NK-92 (cell line): Measurements from ENCODE around the gene ZBTB44.
"Not testable (repeated sequence)": the region's sequence is repeated elsewhere in the genome, so short reads cannot be mapped to it uniquely, and the experiment has no call there.

Source experiments
- DNase-seq: peaks from one replicate; lab custom pipeline; 2025; ENCODE audit not compliant: unreplicated experiment; lab: John Stamatoyannopoulos, UW

ZBTB44 gene

GRCh38 chr11:130313383-130314183 is 1.1 kb downstream of the ZBTB44 start:
- DNase-seq: no peak

GRCh38 chr11:130312046-130312445 is 2.7 kb downstream of the ZBTB44 start:
- DNase-seq: no peak

GRCh38 chr11:130310622-130311021 is 4.1 kb downstream of the ZBTB44 start:
- no peak for DNase-seq

- no peak for DNase-seq
These were observed 5.8 kb downstream of the ZBTB44 start for GRCh38 chr11:130308886-130309285.

- DNase-seq: no peak
These were observed 6.7 kb downstream of the ZBTB44 start for GRCh38 chr11:130308059-130308458.

GRCh38 chr11:130304651-130305050 is 10.1 kb downstream of the ZBTB44 start:
- no peak for DNase-seq

- no peak for DNase-seq
These were observed 13.7 kb downstream of the ZBTB44 start for GRCh38 chr11:130301002-130301401.

GRCh38 chr11:130300567-130300966 is 14.2 kb downstream of the ZBTB44 start:
- DNase-seq: no peak

- no peak for DNase-seq
These were observed 14.7 kb downstream of the ZBTB44 start for GRCh38 chr11:130299978-130300377.

- DNase-seq: no peak
These were observed 19.1 kb downstream of the ZBTB44 start for GRCh38 chr11:130295657-130296056.

- DNase-seq: no peak
These were observed 32.6 kb downstream of the ZBTB44 start for GRCh38 chr11:130282111-130282510.

- DNase-seq: not testable (repeated sequence)
These were observed 33.4 kb downstream of the ZBTB44 start for GRCh38 chr11:130281341-130281740.

- DNase-seq: no peak
These were observed 34.7 kb downstream of the ZBTB44 start for GRCh38 chr11:130279989-130280388.

- DNase-seq: no peak
These were observed 36.0 kb downstream of the ZBTB44 start for GRCh38 chr11:130278745-130279144.

- DNase-seq: no peak
These were observed 36.6 kb downstream of the ZBTB44 start for GRCh38 chr11:130278151-130278550.

GRCh38 chr11:130272336-130272735 is 42.4 kb downstream of the ZBTB44 start:
- no peak for DNase-seq

GRCh38 chr11:130269326-130269943 is 45.3 kb downstream of the ZBTB44 start:
- no peak for DNase-seq

GRCh38 chr11:130263351-130263750 is 51.4 kb downstream of the ZBTB44 start:
- no peak for DNase-seq

GRCh38 chr11:130262424-130262823 is 52.3 kb downstream of the ZBTB44 start:
- no peak for DNase-seq

GRCh38 chr11:130261571-130261970 is 53.1 kb downstream of the ZBTB44 start:
- no peak for DNase-seq

- DNase-seq: no peak
These were observed 54.0 kb downstream of the ZBTB44 start for GRCh38 chr11:130260742-130261141.

- DNase-seq: no peak
These were observed 54.6 kb downstream of the ZBTB44 start for GRCh38 chr11:130260080-130260627.
